Stimulated activated CD8-positive, alpha-beta memory T cell treated with anti-CD3 and anti-CD28 coated beads, Interleukin-7, amount 100 ng/mL, for 1 hour (primary cell): Measurements from ENCODE around the gene SH3D19.
"Not testable (repeated sequence)": the region's sequence is repeated elsewhere in the genome, so short reads cannot be mapped to it uniquely, and the experiment has no call there.

Experiments
- DNase-seq, 2 donors: peaks; one replicate each; pipeline ENCODE4 v3.0.0-alpha.2; 2020; ENCODE audit warnings: low read depth in 2 of 2

The SH3D19 gene

GRCh38 chr4:151098979-151099228 is 226.5 kb downstream of the SH3D19 start:
- DNase-seq, result no peak

- no peak for DNase-seq
Observed at GRCh38 chr4:151097759-151098158, 227.6 kb downstream of the SH3D19 start.

- DNase-seq, result no peak
Observed at GRCh38 chr4:151095142-151095541, 230.3 kb downstream of the SH3D19 start.

- no peak for DNase-seq
Observed at GRCh38 chr4:151094290-151094751, 231.1 kb downstream of the SH3D19 start.

- no peak for DNase-seq
Observed at GRCh38 chr4:151093203-151093602, 232.2 kb downstream of the SH3D19 start.

- DNase-seq, result no peak
Observed at GRCh38 chr4:151092488-151092887, 232.9 kb downstream of the SH3D19 start.

- DNase-seq, result no peak
Observed at GRCh38 chr4:151091047-151091446, 234.4 kb downstream of the SH3D19 start.

- DNase-seq, result no peak
Observed at GRCh38 chr4:151087467-151087866, 237.9 kb downstream of the SH3D19 start.

- not testable (repeated sequence) for DNase-seq
Observed at GRCh38 chr4:151077978-151078377, 247.4 kb downstream of the SH3D19 start.

- DNase-seq, result no peak
Observed at GRCh38 chr4:151074416-151074916, 250.9 kb downstream of the SH3D19 start.
